Stimulated activated naive CD4-positive, alpha-beta T cell (primary cell): ENCODE measurements around the gene CHPT1.
"Not testable (repeated sequence)": the region's sequence is repeated elsewhere in the genome, so short reads cannot be mapped to it uniquely, and the experiment has no call there.

Source experiments
- DNase-seq, 6 experiments: peaks; one replicate each; lab custom pipeline; 2025; lab: John Stamatoyannopoulos, UW

CHPT1 gene

DNA sequence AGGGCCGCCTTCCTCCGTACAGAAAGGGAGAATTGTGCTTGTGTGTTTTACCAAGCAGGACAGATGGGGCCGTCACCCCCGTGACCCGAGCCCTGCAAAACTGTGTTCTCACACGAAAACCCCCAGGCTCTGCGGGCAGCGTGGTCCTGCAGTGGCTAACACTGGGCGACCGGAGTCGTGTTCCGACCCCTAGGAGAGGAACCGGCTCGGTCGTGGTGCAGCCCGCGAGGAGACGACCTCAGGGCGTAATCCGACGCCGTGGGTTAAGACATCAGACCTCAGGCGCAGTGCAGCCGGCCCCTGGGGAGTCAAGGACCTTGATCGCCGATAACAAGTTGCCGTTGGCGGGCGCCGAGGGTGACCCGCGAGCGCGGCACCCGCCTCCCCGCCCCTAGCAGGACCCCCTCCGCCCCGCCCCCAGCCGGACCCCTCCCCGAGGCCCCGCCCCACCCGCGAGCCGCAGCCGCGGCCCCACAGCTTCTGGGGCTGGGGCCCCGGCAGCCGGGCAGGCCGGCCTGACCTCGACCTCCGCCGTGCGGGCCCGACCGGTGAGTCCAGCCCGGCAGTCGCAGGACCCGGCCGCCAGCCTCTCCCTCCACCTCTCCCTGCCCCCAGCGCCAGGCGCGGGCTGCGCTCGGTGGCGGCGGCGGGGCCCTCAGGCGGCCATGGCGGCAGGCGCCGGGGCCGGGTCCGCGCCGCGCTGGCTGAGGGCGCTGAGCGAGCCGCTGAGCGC, at the start of gene CHPT1:
Gene CHPT1 (plus strand): TSS at position 444 of the 733 bp plus-strand sequence. CDS start 222 bp downstream, at position 666.
- DNase-seq, result peak; percentile 29 to 76 (median 53)

DNA sequence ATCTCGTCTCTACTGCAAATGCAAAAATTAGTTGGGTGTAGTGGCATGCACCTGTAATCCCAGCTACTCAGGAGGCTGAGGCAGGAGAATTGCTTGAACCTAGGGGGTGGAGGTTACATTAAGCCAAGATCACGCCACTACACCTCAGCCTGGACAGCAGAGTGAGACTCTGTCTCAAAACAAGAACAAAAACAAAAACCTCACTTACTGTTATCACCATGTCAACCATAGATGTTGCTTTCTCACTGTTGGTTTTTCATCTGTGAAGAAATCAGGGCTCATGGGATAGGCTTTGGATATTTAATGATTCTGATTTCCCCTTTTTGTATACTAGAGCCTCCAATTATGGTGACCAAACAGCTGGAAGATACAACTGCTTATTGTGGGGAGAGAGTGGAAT, 49.7 kb upstream of the CHPT1 start:
- DNase-seq, result no peak

DNA sequence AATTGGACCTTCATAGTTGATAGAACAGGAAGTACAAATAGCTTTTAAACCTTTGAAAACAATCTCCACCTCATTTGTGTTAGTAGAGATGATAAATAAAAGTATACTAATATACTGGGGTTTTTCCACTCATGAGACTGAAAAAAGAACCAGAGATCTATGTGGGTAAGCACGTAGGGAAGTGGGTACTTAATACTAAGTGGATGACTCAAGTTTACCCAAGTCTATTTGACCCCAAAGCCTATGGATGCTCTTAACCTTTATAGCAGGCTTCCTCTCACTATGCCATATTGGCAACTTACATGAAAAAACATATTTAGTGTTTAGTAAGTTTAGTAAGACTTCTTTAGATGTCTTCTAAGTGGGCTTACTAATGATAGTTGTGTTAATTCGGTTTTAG, 49.2 kb upstream of the CHPT1 start:
- DNase-seq, result no peak

DNA sequence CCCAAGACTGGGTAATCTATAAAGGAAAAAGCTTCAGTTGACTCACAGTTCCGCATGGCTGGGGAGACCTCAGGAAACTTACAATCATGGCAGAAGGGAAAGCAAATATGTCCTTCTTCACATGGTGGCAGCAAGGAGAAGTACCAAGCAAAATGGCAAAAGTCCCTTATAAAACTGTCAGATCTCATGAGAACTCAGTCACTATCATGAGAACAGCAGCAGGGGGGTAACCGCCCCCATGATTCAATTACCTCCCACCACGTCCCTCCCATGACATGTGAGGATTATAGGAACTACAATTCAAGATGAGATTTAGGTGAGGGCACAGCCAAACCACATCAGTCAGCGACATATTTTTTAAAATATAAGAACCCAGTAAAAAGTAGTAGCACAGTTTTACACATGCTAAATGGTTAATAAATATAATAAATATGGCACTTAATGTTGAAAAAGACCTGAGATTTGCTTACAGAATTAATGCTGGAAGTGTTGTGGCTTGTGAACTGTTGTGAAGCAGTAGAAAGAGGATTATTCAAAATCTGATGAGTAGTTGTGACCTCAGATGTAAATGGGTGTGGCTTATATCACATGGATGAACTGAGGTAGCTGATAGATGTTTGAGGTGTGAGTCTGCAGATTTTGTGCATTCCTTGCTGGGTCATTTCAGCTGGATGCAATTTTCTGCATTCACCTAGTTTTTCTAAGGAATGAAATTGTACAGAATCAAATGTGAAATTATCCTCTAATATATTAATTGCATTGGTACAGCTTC, 46.9 kb upstream of the CHPT1 start:
- no peak for DNase-seq

DNA sequence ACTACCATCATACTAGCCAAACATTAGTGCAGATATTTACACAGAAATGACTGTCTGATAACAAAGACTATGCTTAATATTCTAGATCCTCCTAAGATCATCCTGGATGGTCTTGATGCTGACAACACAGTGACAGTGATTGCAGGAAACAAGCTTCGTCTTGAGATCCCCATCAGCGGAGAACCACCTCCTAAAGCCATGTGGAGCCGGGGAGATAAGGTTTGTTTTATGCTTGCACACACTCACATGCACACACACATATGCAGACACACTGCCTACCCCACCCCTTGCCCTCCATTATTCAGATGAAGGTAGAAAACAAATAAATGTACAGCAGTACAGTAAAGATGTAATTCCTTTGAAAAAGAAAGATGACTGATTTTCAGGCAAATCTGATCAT, 44.4 kb upstream of the CHPT1 start:
- no peak for DNase-seq

DNA sequence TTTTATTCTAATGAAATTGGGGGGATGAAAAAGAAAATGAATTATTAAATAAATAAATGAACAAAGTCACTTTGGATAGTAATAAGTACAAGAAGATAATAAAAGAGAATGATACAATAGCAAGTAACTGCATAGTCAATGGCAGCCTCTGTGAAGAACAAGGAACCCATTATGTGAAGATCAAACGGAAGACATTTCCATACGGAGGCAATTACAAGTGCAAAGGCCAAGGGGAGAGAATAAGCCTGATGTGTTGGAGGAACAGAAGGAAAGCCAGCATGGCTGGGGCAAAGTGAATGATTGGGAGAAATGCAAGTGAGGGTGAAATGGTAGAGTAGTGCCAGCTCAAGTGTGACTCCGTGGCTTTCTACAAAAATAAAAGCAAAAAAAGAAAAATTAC, 43.9 kb upstream of the CHPT1 start:
- DNase-seq, result no peak

DNA sequence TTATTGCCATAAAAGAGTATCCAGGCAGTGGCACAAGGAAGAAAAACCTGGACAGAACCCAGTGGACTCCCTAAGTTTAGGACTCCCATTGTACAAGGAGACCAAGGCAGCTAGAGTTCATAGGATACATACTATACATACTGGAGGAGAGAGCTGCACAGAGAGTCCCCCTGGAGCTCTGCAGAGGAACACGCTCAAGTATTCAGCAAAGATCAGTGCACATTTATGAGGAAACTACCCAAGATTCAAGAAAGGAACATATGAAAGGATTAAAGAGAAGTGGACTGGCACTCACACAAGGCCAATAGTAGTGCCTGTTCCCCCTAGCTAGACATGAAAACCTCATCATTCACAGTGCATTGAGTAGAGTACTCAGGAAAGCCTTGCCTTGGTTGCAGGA, 43.0 kb upstream of the CHPT1 start:
- DNase-seq, result no peak

DNA sequence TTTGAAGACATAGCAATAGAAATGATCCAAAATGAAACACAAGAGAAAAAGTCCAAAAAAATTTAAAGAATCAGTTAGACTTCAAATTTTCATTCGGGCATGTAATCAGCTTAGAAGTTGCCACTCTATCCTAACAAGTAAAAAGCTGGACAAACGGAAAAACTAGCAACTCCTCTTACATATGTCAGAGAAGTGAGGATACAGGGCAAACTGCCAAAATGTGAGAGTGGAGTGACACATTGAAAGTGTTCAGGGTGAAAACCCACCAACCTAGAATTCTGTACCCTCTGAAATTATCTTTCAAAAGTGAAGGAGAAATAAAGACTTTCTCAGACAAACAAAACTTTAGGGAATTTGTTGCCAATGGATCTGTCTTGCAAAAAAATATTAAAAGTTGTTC, 42.0 kb upstream of the CHPT1 start:
- no peak for DNase-seq

DNA sequence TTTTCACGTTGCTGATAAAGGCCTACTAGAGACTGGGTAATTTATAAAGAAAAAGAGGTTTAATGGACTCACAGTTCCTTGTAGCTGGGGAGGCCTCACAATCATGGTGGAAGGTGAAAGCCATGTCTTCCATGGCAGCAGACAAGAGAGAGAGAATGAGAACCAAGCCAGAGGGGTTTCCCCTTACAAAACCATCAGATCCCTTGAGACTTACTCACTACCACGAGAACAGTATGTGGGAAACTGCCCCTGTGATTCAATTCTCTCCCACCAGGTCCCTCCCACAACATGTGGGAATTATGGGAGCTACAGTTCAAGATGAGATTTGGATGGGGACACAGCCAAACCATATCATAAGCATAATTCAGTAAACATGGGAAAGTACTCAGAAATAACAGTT, 36.8 kb upstream of the CHPT1 start:
- not testable (repeated sequence) for DNase-seq

DNA sequence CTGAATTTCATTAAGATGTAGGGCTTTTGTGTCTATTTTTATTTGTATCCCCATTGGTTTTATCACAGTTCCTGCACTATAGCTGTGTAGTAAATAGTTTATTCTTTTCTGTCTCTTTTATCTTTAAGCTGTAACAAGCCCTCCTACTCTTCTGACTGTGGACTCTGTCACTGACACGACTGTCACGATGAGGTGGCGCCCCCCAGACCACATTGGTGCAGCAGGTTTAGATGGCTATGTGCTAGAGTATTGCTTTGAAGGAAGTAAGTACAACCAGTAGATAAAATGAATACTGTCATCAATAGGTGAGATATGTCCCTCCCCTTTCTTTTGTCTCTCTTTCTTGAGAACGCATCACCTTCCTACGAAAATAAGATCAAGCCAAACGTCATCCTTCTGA, 34.1 kb upstream of the CHPT1 start:
- no peak for DNase-seq

DNA sequence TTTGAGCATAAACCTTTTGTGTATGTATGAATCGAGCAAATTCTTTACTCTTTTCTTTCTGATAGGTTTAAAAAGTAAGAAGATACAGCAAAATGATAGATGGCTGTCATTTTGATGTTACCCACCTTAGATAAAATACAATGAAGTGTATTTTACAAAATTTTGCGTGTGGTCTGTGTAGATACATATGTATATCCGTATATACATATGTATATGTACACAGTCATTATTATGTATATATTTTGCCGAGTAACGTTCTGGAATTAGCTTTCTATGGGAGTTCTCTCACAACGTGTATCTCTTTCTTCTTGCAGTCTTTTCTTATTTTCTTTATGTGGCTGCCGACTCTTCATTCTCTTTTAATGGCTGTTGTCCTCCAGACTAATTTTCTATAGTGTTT, 32.4 kb upstream of the CHPT1 start:
- DNase-seq, result no peak

DNA sequence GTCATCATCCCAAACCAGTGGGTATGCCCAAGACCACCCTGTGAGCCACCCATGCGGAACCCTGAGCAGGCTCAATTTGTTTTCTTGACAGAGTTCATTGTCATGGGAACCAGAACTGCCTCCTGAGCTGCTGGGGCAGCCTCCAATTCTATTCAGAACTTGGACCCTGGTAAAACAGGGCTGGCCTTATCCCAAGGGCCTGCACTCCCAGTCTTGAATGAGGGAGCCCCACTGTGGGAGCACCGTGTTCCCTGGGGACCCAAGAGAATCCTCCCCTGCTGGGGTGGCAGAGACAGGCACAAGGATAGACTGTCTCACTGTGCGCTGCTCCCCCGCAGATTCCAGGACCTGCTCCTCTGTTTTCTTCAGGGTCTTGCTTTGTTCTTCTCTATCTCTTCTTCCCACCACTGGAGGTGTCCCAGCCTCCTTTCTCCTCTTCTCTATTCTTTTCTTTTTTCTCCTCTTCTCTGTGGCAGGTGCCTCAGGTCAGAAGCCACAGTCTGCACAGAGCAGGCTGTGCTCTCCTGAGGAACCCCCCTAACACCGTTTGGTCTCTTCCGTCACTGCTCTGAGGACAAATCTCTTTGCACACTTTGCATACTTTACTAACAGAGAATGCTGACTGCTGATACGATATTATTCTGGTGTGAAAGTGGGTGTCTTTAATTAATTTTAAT, 31.2 kb upstream of the CHPT1 start:
- DNase-seq, result no peak

DNA sequence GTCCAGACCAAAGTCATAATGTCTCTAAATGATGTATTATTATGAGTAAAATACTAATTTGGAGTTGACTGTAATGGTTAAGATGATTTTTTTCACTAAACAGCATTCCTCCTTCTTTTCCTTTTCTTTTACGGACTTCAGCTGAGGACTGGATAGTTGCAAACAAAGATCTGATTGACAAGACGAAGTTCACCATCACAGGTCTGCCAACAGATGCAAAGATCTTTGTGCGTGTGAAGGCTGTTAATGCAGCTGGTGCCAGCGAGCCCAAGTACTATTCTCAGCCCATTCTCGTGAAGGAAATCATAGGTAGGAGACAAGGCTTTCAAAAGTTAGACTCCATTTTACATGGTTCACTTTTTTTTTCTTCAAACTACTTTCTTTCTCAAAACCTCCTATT, 29.8 kb upstream of the CHPT1 start:
- DNase-seq, result no peak

DNA sequence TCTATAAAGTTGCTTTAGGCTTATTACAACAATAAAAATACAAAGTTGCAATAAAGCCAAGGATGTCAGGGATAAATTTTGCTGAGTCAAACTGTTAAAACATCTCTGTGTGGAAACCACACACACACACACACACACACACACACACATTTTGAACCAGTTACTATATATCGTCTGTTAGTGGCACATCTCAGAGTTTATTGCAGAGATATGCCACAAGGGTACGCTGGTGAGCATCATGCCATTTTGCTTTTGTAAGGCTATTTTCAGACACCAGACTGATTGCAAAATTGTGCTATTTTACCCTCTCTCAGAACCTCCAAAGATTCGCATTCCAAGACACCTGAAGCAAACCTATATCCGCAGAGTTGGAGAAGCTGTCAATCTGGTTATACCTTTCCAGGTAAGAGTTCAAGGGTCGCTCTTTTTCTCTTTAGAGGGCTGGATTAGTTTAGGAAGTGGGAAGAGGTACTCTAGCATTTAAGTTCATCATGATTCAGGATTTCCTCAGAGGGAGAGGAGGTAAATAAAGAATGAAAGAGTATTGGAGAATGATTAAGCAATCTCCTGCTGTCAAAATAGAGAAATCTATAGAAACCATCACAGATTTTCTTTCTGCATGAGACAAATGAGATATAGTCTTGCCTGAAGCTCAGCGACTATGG, 27.3 kb upstream of the CHPT1 start:
- DNase-seq, result peak in 5 of 6 experiments; percentile 7 to 58 (median 48)

DNA sequence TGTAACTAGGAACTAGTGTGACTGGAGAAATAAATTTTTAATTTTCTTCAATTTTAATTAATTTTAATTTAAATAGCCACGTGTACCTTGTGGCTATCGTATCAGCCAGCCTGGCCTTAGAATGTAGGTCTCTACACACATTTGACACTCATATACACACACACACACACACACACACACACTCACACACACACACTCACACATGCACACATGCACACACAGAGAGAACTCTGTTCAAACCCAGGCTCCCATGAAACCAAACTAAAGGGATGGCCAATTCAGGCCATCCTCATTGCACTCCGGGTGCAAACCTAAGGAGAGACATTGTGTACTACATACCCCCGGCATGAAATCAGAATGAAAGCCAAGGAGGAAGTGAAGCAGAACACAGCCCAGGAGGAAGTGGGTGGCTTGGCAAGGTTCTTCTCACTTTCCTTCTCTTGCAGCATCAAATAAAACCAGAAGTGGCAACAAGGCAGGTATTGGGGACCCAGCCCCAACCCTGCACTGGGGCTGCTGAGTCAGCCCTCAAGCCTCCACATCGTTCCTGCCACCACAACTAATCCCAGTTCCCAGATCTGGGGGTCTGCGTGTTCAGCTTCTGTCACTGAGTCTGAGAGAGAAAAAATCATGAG, 26.2 kb upstream of the CHPT1 start:
- DNase-seq, result peak in 5 of 6 experiments; percentile 2 to 71 (median 47)

DNA sequence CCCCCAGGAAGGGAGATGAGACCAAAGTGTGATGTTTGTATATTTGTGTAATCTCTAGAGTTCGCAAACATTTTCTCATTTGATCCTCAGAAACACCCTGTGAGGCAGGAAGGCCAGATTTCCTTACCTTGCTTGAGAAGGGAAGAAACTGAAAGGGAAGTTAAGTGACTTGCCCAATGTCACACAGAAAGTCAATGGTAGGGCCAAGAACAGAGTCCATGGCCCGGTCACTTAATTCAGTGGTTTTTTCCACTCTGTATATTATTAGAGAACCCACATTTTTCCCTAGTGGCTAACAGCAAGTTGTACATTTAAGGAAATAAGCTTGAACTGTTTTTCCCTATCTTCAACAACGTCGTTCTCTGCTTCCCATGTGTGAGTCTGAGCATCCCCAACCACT, 25.6 kb upstream of the CHPT1 start:
- DNase-seq, result no peak

DNA sequence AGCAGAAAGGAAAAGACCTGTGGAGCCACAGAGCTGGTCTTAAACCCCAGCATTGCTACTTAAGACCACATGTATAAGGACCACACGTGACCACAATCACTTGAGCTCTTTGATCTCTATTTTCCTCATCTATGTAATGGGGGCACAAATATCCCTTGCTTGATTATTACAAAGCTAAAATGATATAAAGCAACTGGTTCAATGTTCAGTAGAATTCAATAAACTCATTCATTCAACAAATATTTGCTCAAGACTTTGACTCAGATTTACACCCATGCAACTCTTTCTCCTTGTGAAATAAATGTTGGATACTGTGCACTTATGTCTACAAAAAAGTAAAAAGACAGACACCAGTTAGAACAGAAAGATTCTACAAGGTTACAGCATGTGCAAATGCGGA, 21.9 kb upstream of the CHPT1 start:
- no peak for DNase-seq

DNA sequence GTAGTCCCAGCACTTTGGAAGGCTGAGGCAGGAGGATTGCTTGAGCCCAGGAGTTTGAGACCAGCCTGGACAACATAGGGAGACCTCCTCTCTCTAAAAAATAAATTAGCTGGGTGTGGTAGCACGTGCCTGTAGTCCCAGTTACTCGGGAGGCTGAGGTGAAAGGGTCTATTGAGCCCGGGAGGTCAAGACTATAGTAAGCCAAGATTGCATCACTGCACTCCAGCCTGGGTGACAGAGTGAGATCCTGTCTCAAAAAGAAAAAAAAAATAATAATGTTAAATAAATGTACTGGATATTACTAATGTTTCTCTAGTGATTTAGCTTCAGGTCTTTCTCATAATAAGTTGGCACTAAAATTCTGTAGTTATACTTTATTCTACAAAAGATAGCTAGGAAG, 20.9 kb upstream of the CHPT1 start:
- not testable (repeated sequence) for DNase-seq

DNA sequence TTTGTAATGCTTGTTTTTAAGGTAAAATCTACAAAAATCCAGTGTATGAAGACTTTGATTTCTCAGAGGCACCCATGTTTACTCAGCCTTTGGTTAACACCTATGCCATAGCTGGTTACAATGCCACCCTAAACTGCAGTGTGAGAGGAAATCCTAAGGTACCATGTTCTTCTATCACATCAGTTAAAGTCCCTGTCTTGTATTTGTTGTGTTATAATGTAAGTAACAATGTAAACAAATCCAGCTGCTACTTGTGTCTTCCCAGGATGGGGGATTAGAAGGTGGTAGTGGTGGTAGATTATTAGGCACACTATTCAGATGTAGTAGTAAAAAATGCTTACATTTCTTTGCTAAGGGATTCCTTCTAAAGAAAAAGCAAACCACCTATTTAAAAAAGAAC, 19.4 kb upstream of the CHPT1 start:
- no peak for DNase-seq

DNA sequence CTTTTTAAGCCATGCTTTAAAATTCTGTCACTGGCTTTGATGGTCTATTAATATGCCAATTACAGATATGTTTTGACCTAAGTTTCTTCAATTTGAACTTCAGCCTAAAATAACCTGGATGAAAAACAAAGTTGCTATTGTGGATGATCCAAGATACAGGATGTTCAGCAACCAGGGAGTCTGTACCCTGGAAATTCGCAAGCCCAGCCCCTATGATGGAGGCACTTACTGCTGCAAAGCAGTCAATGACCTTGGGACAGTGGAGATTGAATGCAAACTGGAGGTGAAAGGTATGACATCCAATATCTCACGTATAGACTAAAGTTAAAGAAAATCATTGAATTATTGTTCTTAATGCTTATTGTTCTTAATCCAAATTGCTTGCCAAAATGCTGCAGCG, 17.2 kb upstream of the CHPT1 start:
- no peak for DNase-seq

DNA sequence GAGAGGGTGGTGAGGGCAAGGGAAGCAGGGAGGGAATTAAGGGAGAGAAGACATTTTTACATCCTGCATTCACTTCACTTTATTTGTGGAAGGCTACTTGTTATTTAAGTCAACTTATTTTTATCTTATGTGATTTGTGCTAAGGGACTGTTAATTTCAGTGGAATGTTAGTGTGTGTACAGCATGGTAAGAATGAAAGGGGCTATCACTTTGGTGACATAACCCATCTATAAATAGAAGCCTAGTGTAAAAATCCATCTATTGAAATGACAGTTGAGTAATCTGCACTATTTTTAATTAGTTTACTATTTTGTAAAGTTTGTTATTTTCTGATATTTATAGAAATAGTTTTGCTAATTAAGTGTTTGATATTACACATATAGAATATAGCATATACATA, 16.8 kb upstream of the CHPT1 start:
- DNase-seq, result no peak

DNA sequence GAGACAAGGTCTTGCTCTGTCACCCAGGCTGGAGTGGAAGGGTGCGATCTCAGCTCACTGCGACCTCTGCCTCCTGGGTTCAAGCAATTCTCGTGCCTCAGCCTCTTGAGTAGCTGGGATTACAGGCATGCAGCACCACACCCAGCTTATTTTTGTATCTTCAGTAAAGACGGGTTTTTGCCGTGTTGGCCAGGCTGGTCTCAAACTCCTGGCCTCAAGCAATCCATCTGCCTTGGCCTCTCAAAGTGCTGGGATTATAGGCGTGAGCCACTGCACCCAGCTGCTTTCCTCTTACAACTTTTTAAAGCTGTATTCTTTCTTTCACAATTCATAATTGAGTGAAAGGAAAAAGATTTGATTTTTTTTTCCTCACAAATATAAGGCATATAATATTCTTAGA, 15.8 kb upstream of the CHPT1 start:
- DNase-seq, result not testable (repeated sequence)
